ENCODE measurements around the gene RPL5.
"Not testable (repeated sequence)": the region's sequence is repeated elsewhere in the genome, so short reads cannot be mapped to it uniquely, and the experiment has no call there.

RPL5 gene

DNA sequence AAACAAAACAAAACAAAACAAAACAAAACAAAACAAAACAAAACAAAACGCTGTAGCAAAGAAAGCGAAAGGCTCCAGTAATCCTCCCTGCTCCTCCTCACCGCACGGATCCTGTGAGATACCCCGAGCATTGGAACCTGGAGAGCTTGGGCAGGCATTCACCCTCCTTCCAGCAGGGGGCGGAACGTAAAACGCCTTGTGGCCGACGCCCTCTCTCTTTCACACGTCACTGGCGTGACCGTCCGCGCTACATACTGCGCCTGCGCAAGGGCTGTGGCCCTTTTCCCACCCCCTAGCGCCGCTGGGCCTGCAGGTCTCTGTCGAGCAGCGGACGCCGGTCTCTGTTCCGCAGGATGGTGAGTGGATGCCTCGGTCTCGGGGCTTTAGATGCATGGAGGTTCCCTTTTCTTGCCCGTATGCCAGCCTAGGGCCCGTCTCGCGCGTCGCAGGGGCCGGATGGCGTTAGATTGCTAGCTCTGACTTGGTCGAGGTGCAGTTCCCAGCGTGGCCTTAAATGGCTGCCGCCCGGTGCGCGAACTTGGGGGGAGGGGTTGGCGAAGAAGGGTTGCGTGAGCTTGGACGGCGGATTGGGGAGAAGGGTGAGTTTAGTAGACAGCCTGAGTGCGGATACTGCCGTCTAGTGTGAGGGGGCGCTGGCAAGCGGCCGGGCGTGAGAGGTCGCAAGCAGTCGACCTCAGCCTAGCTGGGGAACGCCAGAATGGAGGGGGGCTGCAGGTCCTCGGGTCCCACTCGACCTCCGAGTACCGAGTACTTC is at the start of gene RPL5:
TSS of gene RPL5 (plus strand) at position 279 of the 775 bp plus-strand sequence. CDS start at position 354, 75 bp downstream.
- no peaks in the 10 kb centered on the region for H3K27me3 ChIP-seq
- peaks cover 38% of the 10 kb centered on the region for H3K4me1 ChIP-seq
- peak within 1 kb of the TSS; percentile 97 for H3K9ac ChIP-seq
- H4K20me1 ChIP-seq, result peaks cover 50% of the 10 kb centered on the region
- no peak for TF ChIP-seq Cebpa-rat (IDR thresholded peaks at IDR 0.05)
- no peaks in the 10 kb centered on the region for H3K9me3 ChIP-seq
- peaks cover 38% of the 10 kb centered on the region for H3K36me3 ChIP-seq
- peak within 1 kb of the TSS; percentile 86 for H3K4me2 ChIP-seq
- H3K27ac ChIP-seq, result peak within 1 kb of the TSS; percentile 96
- peak within 1 kb of the TSS; percentile 80 for H3K4me3 ChIP-seq

DNA sequence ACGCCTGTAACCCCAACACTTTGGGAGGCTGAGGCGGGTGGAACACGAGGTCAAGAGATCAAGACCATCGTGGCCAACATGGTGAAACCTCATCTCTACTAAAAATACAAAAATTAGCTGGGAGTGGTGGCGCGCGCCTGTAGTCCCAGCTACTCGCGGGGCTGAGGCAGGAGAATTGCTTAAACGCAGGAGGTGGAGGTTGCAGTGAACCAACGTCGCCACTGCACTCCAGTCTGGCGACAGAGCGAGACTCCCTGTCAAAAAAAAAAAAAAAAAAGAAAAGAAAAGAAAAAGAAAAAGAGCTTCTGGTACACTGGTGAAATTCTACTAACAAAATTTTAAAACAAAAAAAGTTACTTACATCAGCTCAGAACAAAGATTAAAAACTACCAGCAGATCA is 48.3 kb upstream of the RPL5 start:
- not testable (repeated sequence) for H3K27me3 ChIP-seq, H3K9me3 ChIP-seq, H3K27ac ChIP-seq
- Histone ChIP-seq H3K4me1 (peaks cover 22% of the 10 kb centered on the region), H3K36me3 (peaks cover 17% of the 10 kb centered on the region; the same call in 1 of the 2 replicates), H4K20me1 (peaks cover 58% of the 10 kb centered on the region), H3K9ac (0 out of 2 replicates have a peak overlapping the region, but pooled peaks have one; percentile 79), H3K4me2 (peak overlapping the region; percentile 92), H3K4me3 (peak overlapping the region; percentile 77)

DNA sequence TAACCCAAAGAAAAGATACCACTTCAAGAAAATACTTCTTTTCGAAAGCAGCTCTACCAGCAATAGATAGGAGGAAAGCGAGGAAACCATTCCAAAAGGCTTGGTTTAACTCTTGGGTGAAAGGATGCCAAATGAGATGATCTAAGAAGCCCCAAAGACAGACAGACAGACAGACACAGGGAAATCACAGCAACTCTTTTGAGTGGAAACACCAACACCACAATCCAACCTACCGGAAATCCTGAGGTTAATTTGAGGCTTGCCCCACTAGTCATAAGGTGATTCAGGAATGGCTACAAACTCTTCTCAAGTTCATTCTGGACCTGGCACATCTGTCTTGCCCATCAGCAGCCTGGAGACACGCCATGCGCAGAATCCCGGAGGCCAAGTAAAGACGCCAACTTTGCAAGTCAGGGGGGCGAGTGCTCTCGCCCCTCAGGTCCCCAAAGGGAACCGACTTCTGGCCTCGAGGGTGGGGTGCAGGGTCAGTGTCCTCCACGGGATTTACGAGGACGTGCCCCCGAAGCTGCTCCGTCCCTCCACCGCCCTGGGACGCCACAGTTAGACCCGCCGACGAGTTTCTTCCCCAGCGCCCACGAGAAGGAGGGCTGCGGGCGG is 47.7 kb upstream of the RPL5 start:
- H3K4me2 ChIP-seq, result peak overlapping the region; percentile 92
- TF ChIP-seq Cebpa-rat (IDR thresholded peaks at IDR 0.05), result no peak
- peaks cover 16% of the 10 kb centered on the region; the same call in 1 of the 2 replicates for H3K36me3 ChIP-seq
- H3K27ac ChIP-seq, result peak overlapping the region; percentile 69
- H3K9ac ChIP-seq, result peak overlapping the region; percentile 79
- H3K4me1 ChIP-seq, result peaks cover 22% of the 10 kb centered on the region
- peaks cover 52% of the 10 kb centered on the region for H4K20me1 ChIP-seq
- no peaks in the 10 kb centered on the region for H3K9me3 ChIP-seq
- no peaks in the 10 kb centered on the region for H3K27me3 ChIP-seq
- H3K4me3 ChIP-seq, result peak overlapping the region; percentile 77

DNA sequence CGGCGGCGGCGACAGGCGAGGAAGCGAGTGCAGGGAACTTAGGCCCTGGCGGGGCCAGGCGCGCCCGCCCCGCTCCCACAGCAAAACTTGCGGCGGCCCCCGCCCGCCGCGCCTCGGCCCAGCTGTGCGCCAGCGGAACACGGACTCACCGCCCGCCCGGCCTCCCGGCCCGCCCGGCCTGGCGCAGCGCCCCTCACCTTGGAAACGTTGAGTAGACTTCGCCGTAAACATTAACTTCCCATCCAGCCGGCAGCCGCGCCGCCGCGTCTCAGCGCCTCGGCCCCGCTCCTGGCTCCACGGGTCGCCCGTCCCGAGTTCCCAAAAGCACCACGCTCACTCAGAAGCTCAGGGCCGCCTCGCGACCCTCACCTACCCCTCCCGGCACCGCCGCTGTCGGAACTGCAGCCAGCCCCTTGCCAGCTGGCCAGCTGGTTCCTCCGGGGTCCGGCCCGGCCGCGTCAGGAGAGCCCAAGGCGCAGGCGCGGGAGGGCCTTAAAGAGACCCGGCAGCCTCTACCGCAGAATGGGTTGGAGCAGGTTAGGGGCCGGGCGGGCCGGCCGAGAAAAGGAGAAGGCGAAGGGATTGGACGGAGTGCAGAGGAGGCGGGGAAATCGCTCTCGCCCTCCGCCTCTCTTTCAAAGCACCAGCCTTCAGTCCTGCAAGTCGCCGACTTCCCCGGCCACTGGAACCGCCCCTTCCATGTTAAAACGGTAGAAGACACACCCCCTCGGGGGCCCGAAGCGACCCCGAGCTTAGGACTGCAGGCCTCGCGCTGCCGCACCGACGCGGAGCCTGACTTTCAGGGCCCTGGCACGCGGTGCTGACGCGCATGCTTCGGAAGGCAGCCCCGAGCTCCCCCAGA is 47.0 kb upstream of the RPL5 start, which contains the start of gene EVI5:
TSS of gene EVI5 (minus strand) at position 470 of the 862 bp plus-strand sequence. CDS start 48,562 bp downstream, outside the sequence.
- peaks cover 44% of the 10 kb centered on the region for H4K20me1 ChIP-seq
- H3K9ac ChIP-seq, result peak within 1 kb of the TSS; percentile 79
- peak within 1 kb of the TSS; percentile 69 for H3K27ac ChIP-seq
- H3K4me1 ChIP-seq, result peaks cover 22% of the 10 kb centered on the region
- H3K36me3 ChIP-seq, result peaks cover 9% of the 10 kb centered on the region; the same call in 1 of the 2 replicates
- H3K27me3 ChIP-seq, result no peaks in the 10 kb centered on the region
- TF ChIP-seq Cebpa-rat (IDR thresholded peaks at IDR 0.05), result no peak
- no peaks in the 10 kb centered on the region for H3K9me3 ChIP-seq
- H3K4me3 ChIP-seq, result peak within 1 kb of the TSS; percentile 77
- peak within 1 kb of the TSS; percentile 92 for H3K4me2 ChIP-seq

DNA sequence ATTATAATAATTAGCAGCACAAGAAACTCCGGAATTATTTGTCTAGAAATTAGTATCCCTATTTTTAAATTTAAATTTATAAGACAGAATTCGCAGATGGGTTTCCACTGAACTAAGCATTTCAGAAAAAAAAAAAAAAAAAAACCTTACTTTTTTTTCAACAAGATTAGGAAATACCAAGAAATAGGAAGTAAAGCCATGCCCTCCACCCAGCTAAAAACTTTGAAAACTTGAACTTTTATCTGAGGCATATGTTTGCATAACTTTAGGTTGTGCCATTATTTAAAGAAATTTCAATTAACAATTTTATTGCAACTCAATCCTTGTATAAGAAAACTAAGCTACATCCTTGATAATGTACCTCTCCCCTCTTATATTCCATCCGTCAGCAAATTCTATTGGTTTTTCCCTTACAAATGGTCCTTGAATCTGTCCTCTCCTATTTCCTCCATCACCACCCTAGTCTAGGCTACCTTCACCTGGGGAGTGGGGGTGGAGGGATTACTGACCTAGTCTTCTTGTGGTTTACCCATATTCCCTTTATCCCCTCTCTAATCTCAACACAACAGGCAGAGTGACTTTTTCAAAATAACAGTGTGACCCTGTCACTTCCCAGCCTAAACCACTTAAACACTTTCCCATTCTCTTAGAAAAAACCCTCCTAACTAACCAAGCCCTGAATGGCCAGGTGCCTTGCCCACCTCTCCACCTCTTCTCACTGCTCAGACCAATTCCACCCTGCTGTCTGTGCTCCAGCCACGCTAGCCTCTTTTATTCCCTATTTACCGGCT is 45.5 kb upstream of the RPL5 start:
- TF ChIP-seq Cebpa-rat (IDR thresholded peaks at IDR 0.05), result no peak
- Histone ChIP-seq H3K4me2 (no peak overlapping the region), H4K20me1 (peaks cover 32% of the 10 kb centered on the region), H3K4me1 (peaks cover 22% of the 10 kb centered on the region), H3K9ac (no peak overlapping the region), H3K27ac (no peak overlapping the region), H3K36me3 (peaks cover 1% of the 10 kb centered on the region; the same call in 1 of the 2 replicates), H3K9me3 (no peaks in the 10 kb centered on the region), H3K4me3 (no peak overlapping the region), H3K27me3 (no peaks in the 10 kb centered on the region)

DNA sequence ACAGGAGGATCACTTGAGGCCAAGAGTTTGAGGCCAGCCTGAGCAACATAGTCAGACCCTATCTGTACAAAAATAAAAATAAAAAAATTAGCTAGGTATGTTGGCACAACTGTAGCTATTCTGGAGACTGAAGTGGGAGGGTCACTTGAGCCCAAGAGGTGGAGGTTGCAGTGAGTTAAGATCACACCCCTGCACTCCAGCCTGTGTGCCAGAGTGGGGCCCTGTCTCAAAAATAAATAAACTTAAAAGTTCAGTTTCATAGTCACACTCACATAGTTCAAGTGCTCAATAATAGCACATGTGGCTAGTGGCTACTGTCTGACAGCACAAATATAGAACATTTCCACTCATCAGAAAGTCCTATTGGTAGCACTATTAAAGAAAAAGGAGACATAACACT is 41.8 kb upstream of the RPL5 start:
- Histone ChIP-seq H3K9ac (no peak overlapping the region), H3K4me1 (peaks cover 5% of the 10 kb centered on the region; the same call in 1 of the 2 replicates), H3K9me3 (no peaks in the 10 kb centered on the region), H3K27me3 (no peaks in the 10 kb centered on the region), H3K4me3 (no peak overlapping the region), H4K20me1 (no peaks in the 10 kb centered on the region), H3K27ac (no peak overlapping the region), H3K36me3 (no peaks in the 10 kb centered on the region), H3K4me2 (no peak overlapping the region)
- no peak for TF ChIP-seq Cebpa-rat (IDR thresholded peaks at IDR 0.05)

DNA sequence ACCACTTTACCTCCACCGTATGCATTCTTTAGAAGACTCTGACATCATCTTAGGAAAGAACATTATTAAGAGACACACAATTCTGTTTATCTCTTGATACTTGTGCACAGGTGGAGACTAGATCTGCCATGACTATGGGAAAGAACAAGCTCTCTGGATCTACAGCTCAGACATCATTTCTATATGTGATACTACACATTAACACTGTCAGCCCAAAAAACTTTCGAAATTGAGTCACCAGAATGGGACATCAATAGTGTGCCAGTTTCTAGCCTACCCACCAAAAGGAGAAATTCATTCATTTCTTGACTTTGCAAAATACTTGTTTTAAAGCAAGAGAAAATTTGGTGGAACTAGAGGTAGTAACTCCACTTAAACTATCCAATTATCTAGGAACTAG is 41.0 kb upstream of the RPL5 start:
- Histone ChIP-seq H3K4me1 (no peaks in the 10 kb centered on the region), H3K27me3 (no peaks in the 10 kb centered on the region), H3K36me3 (no peaks in the 10 kb centered on the region), H3K4me2 (no peak overlapping the region), H3K27ac (no peak overlapping the region), H3K9ac (no peak overlapping the region), H3K9me3 (no peaks in the 10 kb centered on the region), H3K4me3 (no peak overlapping the region), H4K20me1 (no peaks in the 10 kb centered on the region)
- TF ChIP-seq Cebpa-rat (IDR thresholded peaks at IDR 0.05), result no peak

DNA sequence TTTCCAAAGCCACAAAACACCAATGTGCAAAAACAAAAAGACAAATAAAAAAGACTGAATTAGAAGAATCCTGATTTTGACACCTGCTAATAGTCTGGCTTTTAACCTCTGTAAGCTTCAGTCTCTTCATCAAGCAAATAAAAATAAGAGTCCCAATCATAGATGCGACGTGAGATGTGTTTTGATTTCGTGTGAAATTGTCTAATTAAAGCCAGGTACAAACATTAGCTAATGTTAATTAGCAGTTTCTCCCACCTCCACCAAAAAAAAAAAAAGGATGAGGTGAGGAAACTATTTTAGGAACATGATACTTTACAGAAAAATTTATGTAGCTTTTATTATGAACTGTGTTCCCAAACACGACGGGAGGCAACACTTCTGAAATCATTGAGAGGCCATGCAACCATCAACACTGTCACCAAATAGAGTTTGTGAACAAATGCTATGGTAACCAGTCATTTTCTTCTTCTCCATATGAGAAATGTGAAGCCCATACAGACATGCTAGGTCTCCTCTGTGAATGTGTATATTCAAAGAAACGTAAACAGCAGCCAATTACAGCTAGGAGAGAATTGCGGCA is 40.3 kb upstream of the RPL5 start:
- Histone ChIP-seq H3K4me1 (no peaks in the 10 kb centered on the region), H3K9me3 (no peaks in the 10 kb centered on the region), H3K27me3 (no peaks in the 10 kb centered on the region), H4K20me1 (no peaks in the 10 kb centered on the region), H3K4me3 (no peak overlapping the region), H3K4me2 (no peak overlapping the region), H3K36me3 (no peaks in the 10 kb centered on the region), H3K27ac (no peak overlapping the region), H3K9ac (no peak overlapping the region)
- TF ChIP-seq Cebpa-rat (IDR thresholded peaks at IDR 0.05), result no peak

Measured in BLaER1 (cell line).